ENCODE measurements around the gene HLA-B.
"Not testable (repeated sequence)": the region's sequence is repeated elsewhere in the genome, so short reads cannot be mapped to it uniquely, and the experiment has no call there.

HLA-B gene

GRCh38 chr6:31400467-31401289 lies 43.7 kb upstream of the HLA-B start:
- TF ChIP-seq ESRRG (CRISPR knock-in tag; IDR thresholded peaks at IDR 0.05): no peak
- TF ChIP-seq ZNF8 (CRISPR knock-in tag; IDR thresholded peaks at IDR 0.05): no peak
- TF ChIP-seq ZFP30 (CRISPR knock-in tag; IDR thresholded peaks at IDR 0.05): no peak
- no peak for TF ChIP-seq BACH2 (CRISPR knock-in tag; IDR thresholded peaks at IDR 0.05; ENCODE audit: borderline replicate concordance)
- TF ChIP-seq RARB (CRISPR knock-in tag; IDR thresholded peaks at IDR 0.05): no peak
- no peak for TF ChIP-seq PPARA (CRISPR knock-in tag; IDR thresholded peaks at IDR 0.05; ENCODE audit: borderline replicate concordance)
- no peak for TF ChIP-seq ZFP3 (CRISPR knock-in tag; IDR thresholded peaks at IDR 0.05)
- TF ChIP-seq ZNF70 (CRISPR knock-in tag; IDR thresholded peaks at IDR 0.05): no peak
- peak; percentile 23 for ATAC-seq

DNA sequence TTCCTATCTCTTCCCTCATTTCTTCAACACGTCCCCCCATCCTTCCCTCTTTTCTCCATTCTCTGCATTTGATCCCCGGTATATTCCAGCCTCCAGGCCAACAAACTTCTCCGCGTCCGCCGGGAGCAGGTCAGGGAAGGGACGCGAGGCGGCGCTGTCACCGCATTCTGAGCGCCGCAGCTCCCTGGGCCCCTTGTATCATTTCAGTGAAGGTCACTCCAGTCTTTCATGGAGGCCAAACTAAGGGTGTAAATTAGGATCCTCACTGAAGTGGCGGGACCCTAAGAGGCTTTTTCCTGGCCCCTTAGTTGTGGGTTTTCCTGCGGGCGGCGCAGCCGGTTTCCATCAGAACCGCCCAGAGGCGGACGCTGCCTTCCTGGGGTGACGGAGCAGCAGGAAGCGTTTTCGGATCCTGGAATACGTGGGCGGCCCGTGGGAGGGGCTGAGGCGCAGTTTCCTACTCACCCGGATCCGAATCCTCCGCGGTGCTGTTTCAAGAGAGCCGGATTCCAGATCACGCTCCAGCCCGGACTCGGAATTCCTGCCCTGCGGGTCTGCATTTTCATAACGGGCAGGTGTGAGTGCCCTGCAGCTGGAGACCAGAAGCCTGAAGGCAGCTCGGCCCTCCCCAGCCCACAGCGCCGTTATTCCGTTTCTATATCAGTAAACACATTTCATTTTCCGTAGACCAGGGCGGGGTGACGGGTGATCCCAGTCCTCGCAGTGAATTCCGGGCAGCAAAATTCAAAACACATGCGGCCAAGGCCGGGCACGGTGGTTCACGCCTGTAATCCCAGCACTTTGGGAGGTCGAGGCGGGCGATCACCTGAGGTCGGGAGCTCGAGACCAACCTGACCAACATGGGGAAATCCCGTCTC lies 42.8 kb upstream of the HLA-B start:
- ATAC-seq: peak; percentile 74

DNA sequence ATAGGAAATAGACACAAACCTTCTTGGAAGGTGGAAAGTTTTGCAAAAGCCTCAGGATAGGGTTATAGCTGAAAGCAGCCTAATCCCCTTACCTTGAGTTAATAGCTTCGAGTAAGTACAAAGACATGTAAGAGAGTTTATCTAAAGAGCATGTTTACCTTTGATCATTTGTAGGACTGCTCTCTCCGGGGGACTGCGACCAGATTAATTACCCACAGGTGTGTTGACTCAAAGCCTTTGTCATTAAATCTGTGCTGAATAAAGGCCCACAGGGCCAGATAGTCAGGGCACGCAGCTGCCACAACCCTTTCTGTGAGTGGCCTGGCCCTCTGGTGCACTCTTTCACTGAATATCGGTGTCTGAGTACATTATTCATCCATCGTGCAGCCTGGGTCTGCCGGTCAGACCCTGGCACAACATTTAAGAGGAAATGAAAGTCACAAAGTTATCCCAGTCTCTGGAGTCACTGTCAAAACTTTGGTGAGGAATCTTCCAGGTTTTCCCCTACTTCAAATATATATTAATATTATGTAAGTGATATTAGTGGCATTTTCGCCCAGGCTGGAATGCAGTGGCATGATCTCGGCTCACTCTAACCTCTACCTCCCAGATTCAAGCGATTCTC lies 41.0 kb upstream of the HLA-B start:
- TF ChIP-seq ESRRG (CRISPR knock-in tag; IDR thresholded peaks at IDR 0.05): no peak
- ATAC-seq: no peak

More for the DNA sequence above, 42.8 kb upstream of the HLA-B start:
- TF ChIP-seq, protein P1, sequence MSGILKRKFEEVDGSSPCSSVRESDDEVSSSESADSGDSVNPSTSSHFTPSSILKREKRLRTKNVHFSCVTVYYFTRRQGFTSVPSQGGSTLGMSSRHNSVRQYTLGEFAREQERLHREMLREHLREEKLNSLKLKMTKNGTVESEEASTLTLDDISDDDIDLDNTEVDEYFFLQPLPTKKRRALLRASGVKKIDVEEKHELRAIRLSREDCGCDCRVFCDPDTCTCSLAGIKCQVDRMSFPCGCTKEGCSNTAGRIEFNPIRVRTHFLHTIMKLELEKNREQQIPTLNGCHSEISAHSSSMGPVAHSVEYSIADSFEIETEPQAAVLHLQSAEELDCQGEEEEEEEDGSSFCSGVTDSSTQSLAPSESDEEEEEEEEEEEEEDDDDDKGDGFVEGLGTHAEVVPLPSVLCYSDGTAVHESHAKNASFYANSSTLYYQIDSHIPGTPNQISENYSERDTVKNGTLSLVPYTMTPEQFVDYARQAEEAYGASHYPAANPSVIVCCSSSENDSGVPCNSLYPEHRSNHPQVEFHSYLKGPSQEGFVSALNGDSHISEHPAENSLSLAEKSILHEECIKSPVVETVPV (CRISPR knock-in tag; IDR thresholded peaks at IDR 0.05): no peak
- TF ChIP-seq RARB (CRISPR knock-in tag; IDR thresholded peaks at IDR 0.05) (no peak), ESRRG (CRISPR knock-in tag; IDR thresholded peaks at IDR 0.05) (no peak), ZNF70 (CRISPR knock-in tag; IDR thresholded peaks at IDR 0.05) (peak; percentile 97), CREB5 (CRISPR knock-in tag; IDR thresholded peaks at IDR 0.05; ENCODE audit: low read depth) (no peak), BACH2 (CRISPR knock-in tag; IDR thresholded peaks at IDR 0.05; ENCODE audit: borderline replicate concordance) (no peak), SNAI2 (CRISPR knock-in tag; IDR thresholded peaks at IDR 0.05) (no peak)
- TF ChIP-seq, protein P2, sequence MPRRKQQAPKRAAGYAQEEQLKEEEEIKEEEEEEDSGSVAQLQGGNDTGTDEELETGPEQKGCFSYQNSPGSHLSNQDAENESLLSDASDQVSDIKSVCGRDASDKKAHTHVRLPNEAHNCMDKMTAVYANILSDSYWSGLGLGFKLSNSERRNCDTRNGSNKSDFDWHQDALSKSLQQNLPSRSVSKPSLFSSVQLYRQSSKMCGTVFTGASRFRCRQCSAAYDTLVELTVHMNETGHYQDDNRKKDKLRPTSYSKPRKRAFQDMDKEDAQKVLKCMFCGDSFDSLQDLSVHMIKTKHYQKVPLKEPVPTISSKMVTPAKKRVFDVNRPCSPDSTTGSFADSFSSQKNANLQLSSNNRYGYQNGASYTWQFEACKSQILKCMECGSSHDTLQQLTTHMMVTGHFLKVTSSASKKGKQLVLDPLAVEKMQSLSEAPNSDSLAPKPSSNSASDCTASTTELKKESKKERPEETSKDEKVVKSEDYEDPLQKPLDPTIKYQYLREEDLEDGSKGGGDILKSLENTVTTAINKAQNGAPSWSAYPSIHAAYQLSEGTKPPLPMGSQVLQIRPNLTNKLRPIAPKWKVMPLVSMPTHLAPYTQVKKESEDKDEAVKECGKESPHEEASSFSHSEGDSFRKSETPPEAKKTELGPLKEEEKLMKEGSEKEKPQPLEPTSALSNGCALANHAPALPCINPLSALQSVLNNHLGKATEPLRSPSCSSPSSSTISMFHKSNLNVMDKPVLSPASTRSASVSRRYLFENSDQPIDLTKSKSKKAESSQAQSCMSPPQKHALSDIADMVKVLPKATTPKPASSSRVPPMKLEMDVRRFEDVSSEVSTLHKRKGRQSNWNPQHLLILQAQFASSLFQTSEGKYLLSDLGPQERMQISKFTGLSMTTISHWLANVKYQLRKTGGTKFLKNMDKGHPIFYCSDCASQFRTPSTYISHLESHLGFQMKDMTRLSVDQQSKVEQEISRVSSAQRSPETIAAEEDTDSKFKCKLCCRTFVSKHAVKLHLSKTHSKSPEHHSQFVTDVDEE (CRISPR knock-in tag; IDR thresholded peaks at IDR 0.05): no peak

DNA sequence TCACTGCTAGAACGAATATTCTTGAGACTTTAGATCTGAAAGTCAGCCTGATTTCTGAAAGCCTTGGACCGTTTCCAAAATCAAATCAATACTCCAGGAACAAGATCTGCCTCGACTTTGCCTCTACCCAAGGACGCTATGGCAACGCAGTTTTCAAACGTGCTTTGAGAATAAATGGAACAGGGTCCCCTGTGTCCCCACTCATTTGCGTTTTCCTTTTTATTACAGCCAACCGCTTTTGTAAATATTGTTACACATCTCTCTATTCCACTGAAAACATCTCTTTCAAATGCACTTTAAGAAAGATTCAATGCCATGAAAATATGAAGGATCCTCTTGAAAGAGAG lies 40.1 kb upstream of the HLA-B start:
- not testable (repeated sequence) for ATAC-seq

DNA sequence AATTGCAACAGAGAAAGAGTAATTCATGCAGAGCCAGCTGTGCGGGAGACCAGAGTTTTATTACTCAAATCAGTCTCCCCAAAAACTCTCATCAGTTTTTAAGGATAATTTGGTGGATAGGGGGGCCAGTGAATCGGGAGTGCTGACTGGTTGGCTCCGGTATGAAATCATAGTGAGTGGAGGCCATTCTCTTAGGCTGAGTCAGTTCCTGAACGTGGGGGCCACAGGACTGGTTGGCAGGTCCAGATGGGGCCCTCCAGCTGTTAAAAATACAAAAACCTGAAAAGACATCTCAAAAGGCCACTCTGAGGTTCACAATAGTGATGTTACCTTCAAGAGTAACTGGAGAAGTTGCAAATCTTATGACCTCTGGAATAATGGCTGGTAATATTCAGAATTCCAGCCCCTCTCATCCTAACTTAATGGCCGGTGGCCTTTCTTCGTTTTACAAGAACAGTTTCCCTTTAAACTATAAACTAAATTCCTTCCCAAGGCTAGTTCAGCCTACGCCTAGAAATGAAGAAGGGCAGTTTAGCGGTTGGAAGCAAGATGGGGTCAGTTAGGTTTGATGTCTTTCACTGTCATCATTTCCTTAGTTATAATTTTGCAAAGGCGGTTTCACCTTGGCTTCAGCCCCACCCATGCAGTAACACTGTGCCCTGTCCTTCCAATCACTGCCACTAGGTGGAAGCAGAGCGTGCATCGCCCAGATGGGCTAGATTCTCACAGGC lies 39.6 kb upstream of the HLA-B start:
- peak; percentile 51 for ATAC-seq
- no peak for TF ChIP-seq ISL1 (CRISPR knock-in tag; IDR thresholded peaks at IDR 0.05)
- TF ChIP-seq ZC3H10 (CRISPR knock-in tag; IDR thresholded peaks at IDR 0.05): no peak
- no peak for TF ChIP-seq PPARA (CRISPR knock-in tag; IDR thresholded peaks at IDR 0.05; ENCODE audit: borderline replicate concordance)
- TF ChIP-seq BACH2 (CRISPR knock-in tag; IDR thresholded peaks at IDR 0.05; ENCODE audit: borderline replicate concordance): no peak
- TF ChIP-seq ESRRG (CRISPR knock-in tag; IDR thresholded peaks at IDR 0.05): no peak
- no peak for TF ChIP-seq ZNF8 (CRISPR knock-in tag; IDR thresholded peaks at IDR 0.05)
- TF ChIP-seq ZFP30 (CRISPR knock-in tag; IDR thresholded peaks at IDR 0.05): no peak
- no peak for TF ChIP-seq RARB (CRISPR knock-in tag; IDR thresholded peaks at IDR 0.05)
- no peak for TF ChIP-seq TCF4 (CRISPR knock-in tag; IDR thresholded peaks at IDR 0.05; ENCODE audit: borderline replicate concordance)
- TF ChIP-seq, protein P1 (CRISPR knock-in tag; IDR thresholded peaks at IDR 0.05): no peak

All from SK-N-SH treated with all-trans-retinoic acid at 6 μM for 48 hours (cell line).